GM19043 (cell line): ENCODE results near the gene ZNF536.
"Not testable (repeated sequence)": the region's sequence is repeated elsewhere in the genome, so short reads cannot be mapped to it uniquely, and the experiment has no call there.

Experiments used
- ATAC-seq: cut with Tn5 transposase; IDR thresholded peaks from one replicate; pipeline ENCODE4 v1.9.1; 2021; ENCODE audit warnings: low read depth; ENCODE audit not compliant: unreplicated experiment

ZNF536 gene

DNA sequence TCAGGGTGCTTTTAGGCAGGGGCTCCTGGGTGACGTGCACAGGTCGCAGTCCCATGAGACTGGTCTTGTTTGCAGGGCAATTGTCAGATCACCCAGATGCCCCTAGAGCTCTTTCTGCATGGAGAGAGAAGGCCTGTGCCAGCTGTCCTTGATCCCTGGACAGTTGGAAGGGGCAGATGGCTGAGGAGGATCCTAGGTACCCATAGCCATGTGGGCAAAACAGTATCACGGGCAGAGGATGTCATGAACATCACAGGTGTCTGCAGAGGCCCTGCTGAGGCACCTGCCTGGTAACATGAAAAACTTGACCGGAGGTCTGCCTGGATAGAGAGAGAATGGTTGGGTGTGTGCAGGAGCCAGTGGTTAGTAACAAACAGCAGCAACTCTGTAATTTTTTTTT is 99.3 kb downstream of the ZNF536 start:
- no peak for ATAC-seq

DNA sequence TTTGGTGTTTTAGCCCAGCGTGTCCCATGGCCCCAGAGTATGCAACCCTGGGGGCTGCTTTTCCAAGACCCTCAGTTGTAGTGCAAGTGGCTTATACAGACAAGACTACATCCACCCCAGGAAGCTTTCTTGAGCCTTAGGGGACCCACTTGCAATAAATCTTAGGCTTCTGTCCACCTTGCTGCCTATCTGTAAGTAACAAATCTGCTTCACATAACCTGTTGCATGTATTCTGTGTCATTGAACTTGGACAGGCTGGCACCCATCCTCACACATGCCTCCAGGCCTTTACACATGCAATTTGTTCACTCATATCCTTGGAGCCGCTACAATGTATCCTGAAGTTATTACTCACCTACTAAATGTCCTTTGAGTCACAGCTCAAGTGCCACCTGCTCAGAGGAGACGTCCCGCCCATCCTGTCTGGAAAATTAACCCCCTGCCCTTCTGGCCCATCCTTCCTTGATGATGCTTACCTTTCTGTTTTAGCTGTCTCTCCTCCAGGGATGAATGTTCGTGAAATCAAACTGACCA is 101.2 kb downstream of the ZNF536 start:
- ATAC-seq, result no peak

DNA sequence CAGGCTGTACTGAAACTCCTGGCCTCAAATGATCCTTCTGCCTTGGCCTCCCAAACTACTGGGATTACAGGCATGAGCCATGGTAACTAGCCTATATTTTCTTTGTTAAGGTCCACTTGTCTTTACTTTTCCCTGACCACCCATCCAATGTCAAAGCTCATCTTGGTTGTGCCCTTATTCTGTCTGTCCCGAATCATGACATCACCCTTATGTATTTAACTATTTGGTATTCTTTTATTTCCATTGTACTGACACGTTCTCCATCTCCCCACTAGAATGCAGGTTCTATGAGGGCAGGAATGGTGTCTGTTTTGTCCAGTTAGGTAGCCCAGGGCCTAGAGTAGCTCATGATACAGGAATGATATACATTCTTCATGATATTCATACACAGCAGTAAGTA is 104.8 kb downstream of the ZNF536 start:
- ATAC-seq, result no peak

DNA sequence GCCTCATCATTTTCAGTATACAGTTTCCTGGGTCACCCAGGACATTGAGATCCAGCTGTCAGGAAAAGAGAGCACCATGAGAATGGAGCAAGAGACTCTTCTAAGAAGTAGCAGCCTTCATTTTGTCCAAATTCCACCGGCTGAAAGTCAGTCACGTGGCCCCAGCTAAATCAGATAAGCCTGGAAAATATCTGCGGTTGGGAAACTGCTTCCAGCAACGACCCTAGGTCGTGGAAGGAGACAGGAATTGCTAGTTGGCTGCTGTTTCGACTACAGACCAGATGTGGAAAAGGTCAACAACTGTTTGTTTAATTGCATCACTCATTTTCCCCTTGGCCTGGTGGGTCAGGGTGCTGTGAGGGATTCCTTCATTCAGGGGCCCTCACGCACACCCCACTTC is 107.0 kb downstream of the ZNF536 start:
- ATAC-seq, result no peak

DNA sequence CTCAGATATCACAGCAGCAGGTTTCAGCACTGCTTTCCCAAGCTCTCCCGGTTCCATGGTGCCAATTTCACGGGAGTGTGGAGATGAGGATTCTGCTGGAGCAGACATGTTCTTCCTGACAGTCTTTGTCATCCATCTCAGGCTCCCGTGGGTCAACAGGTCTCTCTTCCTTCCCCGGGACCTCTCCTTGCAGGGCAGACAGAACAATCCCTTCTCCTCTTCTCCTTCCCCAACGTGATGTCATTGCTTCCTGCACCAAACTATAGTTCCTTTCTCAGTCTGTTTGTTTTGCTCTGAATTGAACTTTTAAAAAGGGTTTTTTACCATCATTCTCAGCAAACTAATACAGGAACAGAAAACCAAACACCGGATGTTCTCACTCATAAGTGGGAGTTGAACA is 107.9 kb downstream of the ZNF536 start:
- ATAC-seq, result no peak

DNA sequence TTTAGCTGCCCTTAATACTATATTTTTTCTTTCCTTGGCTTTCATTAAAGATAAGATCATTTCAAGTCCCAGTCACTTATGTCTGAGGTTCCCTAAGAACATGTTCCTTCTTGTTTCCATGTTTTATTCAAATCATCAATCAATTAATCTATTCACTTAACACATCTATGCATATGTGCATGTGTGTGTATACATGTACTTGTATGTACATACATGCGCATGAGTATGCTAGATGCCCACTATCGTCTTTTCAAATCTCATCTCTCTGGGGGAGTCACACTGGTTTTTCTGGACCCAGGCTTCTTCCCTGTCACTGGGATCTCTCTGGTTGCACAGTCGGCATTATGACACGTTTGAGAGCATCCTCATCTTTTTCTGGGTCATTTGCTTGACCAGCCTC is 108.9 kb downstream of the ZNF536 start:
- ATAC-seq, result no peak

DNA sequence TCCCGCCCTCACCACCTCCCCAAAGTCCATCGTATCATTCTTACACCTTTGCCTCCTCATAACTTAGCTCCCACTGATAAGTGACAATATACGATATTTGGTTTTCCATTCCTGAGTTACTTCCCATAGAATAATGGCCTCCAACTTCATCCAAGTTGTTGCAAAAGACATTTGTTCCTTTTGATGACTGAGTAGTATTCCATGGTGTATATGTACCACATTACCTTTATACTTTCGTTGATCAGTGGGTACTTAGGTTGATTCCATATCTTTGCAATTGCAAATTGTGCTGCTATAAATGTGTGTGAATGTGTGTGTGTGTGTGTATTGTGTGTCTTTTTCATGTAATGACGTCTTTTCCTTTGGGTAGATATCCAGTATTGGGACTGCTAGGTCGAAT is 109.6 kb downstream of the ZNF536 start:
- no peak for ATAC-seq

DNA sequence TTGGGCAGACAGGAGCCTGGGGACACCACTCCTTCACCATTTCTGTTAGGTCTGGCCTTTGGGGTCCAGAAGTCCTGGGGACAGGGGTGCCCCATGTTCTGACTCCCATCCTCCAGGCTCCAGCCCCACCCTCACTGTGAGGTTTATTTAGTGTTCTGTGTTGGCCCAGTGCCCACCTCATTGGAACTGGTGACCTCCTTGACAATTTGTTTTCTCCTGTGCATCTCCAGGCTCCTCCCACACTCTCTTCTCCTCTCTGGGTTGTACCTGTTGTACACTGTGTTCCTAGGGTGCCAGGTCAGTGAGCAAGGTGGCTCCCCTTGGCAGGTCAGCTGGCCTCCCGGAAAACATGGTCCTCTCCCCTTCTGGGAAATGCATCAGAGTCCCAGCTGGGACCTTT is 110.8 kb downstream of the ZNF536 start:
- ATAC-seq, result no peak

DNA sequence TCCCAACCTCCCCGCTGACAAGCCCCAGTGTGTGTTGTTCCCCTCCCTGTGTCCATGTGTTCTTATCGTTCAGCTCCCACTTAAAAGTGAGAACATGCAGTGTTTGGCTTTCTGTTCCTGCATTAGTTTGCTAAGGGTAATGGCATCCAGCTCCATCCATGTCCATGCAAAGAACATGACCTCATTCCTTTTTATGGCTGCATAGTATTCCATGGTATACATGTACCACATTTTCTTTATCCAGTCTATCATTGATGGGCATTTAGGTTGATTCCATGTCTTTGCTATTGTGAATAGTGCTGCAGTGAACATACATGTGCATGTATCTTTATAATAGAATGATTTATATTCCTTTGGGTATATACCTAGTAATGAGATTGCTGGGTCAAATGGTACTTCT is 114.1 kb downstream of the ZNF536 start:
- ATAC-seq, result not testable (repeated sequence)

DNA sequence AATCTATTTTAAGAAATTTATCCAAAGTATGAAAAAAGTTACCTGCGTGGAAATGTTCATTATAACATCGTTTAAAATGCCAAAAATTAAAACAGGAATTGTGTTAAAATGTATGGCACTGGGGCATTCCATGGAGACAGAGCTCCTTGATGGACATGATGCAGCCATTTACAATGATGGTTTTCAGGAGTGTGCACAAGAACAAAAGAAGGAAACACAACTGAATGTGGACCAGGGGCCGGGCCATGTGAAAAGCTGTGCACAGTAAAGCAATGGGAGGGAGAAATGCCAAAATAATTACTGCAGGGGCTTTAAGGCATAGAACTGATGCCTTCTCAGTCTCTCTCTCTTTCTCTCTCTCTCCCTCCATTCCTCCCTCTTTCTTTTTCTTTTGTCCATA is 115.0 kb downstream of the ZNF536 start:
- no peak for ATAC-seq

DNA sequence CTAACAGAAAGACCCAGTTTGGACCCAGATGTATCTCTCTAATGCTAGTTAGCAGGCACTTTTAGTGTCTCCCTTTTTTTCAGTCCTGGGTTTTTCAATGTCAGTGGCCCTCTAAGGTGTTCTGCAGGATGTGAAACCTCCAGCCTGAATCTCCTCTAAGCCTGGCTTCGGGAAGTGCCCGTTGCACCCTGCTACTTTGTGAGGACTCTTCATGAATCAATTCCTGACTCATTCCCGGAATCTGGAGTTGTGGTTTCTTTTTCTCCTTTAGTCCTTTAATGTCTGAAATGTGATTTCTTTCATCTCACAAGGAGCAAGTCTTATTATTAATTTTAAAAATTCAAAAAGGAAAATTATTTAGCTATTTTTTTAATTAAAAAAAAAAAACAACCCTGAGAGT is 116.0 kb downstream of the ZNF536 start:
- no peak for ATAC-seq

DNA sequence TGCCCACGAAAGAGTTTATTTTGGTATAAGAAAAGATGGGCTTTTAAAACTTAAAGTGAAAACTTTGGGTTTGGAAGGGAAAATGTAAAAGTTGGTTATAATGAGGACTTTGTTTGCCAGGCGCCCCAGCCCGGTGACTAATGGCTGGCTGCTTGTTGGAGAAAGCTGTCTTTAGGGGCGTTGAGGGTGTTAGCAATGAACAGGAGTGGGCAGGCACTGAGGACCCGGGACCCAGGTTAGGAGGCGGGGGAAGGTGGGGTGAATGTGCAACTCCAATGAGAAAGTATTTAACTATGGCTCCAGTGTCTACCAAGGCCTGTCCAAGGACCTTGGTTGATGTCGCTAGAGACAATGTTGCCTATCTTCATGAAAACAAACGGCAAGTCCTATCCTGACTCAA is 118.6 kb downstream of the ZNF536 start:
- ATAC-seq, result no peak

DNA sequence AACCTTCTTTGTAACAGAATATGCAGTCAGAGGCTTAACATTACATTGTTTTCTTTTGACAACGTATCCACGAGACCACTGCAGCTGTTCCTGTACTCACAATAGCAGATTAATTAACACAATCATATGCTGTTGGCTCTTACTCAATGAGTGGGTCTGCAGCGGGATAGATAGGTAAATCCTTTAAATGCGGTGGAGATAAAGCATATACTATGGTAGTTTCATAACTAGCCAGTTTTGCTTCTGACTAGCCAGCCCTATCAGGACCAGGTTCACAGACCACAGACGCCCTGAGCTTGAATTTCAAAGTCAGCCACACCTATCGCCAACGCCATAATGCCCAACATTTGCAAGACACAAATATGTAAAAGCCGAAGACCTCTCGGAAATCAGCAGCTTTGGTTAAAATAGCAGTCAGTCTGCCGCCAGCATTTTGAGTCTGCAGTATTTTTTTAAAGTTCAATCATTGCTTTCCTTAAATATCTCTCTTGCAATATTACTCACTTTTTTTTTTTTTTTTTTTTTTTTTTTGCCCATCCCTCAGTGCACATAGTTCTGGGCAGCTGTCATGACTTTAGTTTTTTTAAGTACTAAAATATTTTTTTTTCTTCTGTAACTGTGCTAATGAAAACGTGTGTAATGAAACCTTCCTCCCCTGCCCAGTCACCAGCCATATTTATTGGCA is 120.5 kb downstream of the ZNF536 start:
- no peak for ATAC-seq

DNA sequence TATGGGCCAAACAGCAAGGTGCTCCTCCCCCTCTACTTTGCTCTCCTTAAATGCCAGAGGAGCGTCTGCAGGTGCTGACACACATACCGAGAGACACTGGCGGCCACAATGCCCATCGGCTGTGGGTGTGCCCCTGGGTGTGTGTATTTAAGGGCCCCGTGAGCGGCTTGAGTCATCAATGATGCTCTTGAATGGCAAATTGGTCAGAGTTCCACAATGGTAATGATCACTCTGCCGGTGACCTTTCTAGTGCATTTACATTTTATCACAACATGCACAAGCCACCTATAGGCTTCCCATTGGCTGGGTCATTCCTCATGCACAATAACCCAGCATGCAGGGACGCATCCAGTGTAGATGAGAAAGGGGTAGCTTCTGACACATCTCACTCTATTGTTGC is 124.8 kb downstream of the ZNF536 start:
- ATAC-seq, result no peak

DNA sequence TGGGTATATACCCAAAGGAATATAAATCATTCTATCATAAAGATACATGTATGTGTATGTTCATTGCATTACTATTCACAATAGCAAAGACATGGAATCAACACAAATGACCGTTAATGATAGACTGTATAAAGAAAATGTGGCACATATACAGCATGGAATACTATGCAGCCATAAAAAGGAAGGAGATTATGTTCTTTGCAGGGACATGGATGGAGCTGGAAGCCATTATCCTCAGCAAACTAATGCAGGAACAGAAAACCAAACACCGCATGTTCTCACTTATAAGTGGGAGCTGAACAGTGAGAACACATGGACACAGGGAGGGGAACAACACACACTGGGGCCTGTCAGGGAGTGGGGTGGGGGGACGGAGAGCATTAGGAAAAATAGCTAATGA is 125.9 kb downstream of the ZNF536 start:
- not testable (repeated sequence) for ATAC-seq

DNA sequence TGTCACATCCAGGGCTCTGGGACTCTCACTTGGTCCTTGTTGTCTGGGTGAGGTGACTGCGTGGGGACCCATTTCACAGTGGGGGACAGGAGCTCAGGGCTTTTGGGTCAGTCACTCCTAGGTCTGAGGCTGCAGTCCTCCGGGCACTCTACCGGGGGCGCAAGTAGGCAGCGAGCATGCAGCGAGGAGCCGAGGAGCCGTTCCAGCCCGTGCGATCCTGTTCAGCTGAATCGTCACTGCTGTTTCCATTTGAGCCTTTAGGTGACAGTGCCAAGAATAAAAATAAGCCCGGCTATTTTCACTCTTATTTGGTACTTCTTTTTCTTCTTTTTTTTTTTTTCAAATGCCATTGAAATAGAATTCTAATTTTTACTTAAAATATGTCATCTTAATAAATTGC is 126.5 kb downstream of the ZNF536 start:
- ATAC-seq, result no peak

DNA sequence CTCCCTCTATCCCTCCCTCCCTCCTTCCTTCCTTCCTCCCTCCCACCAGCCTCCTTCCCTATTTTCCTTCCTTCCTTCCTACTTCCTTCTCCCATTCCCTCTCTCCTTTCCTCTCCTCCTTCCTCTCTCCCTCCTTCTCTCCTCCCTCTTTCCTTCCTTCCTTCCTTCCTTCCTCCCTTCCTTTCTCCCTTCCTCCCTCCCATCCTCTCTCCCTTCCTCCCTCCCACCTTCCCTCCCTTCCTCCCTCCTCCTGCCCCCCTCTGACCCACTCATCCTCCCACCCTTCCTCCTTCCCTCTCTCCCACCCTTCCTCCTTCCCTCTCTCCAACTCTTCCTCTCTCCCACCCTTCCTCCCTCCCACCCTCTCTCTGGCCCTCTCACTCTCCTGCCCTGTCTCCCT is 132.1 kb downstream of the ZNF536 start:
- ATAC-seq, result no peak

DNA sequence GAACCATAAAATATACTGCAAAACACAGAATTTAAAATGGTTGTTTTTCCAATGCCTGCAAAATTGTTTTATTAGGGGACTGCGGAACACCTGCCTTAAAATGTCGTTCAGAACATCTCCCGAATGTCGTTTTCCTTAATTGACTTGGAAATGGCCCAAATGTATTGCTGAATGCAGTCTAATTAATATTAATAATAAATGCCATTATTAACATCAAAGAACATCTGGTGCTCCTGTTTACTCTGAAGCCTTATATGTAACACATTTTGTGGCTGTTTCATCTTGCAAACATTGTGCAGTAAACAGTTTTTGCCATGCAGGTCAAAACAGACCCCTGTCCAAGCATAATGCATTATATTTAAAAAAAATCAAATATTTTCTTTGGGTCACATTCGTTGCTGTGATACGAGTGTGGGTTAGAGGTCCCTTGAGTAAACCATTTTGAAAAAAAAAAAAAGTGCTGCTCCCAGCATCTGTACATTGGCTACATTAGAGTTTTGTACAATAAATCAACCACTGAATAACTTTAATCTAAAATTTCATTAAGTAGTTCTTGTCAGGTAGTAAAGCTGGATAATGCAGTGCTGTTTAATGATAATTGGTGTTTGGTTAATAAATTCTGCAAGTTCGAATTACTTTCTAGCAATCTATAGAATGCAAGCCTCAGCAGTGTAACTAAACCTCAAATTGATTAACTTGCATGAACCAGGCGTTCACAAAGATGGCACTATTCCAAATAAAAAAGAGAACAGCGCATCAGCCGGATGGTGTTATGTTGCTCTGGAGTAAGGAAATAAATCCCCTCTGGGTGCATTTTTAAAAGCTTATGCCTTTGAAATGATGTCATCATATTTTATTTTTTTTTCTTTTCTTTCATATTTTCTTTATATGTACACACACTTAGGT is 140.2 kb downstream of the ZNF536 start:
- ATAC-seq, result no peak

DNA sequence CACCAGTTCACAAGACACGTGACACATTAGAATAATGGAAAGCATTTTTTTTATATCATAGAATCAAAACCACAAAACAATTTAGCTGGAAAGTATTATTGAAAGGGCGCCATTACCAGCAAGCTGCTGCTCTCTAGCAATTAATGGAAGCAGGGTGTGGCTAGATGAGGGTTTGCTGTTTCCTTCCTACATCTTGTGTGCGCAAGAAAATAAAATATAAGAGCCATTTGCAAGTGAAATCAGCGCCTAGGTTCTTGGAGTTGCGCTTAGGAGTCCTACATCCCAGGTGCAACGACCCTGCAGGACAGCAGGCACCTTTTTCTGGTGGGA is 140.9 kb downstream of the ZNF536 start:
- no peak for ATAC-seq

DNA sequence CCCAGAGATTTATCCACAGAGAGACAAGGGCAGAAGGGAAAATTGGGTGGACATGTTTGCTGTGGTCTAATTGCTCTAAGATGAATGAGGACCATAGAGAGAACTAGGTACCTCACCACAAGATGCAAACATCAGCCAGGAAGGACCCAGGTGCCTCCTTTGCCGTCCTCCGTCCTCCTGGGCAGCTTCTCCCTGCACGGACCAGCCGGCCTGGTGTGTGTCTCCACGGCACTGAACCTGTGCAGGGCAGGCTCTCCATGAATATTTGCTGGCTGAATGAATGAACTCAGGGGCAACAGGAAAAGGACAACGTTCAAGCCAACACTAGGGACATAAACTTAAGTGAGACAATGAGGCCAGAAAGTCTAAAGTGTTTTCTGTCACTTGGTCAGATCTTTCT is 143.9 kb downstream of the ZNF536 start:
- no peak for ATAC-seq

DNA sequence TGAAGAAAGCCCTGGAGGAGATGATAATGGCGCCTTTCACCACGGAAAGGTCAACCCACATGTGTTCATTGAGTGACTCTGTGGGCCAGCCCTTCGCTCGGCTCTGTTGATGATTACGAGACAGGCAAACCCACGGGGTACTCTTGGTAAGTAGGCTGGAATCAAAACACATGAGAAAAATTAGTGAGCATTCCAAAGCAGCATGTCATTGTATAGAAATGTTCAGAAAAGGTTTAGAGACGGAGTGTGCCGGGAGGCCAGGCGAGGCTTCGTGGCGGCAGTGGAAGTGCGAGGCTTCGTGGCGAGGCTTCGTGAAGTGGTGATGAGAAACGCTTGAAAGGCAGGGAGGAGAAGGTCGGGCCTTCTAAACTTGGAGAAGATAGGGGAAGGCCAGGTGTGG is 144.3 kb downstream of the ZNF536 start:
- no peak for ATAC-seq
